Prostate gland (tissue), 2 donors: ENCODE data around the gene PRPH. TPM values are rescaled to one million over a fixed set of nuclear protein-coding genes. Genes with fewer than 3 reads are reported as not detected.
"Not testable (repeated sequence)": the region's sequence is repeated elsewhere in the genome, so short reads cannot be mapped to it uniquely, and the experiment has no call there.

Experiments used
- DNase-seq: peaks from one replicate; pipeline ENCODE4 v3.0.0-alpha.2; 2019; ENCODE audit warnings: low spot score
- H3K27ac ChIP-seq, 2 donors: fragments of 200-600 bp; sonication (generic); 2 replicates each; pipeline ENCODE4 v1.5.1; 2017 to 2019
- H3K27me3 ChIP-seq: fragments of 200-600 bp; sonication (generic); replicated peaks from 2 replicates; pipeline ENCODE4 v1.5.1; 2019; ENCODE audit not compliant: insufficient read depth
- H3K36me3 ChIP-seq, 2 donors: fragments of 200-600 bp; sonication (generic); 1 replicate in 1 of 2; 2 replicates in 1 of 2; pipeline versions ENCODE4 v1.5.1 to v1.8.1; 2017 to 2019
- H3K4me1 ChIP-seq: fragments of 200-600 bp; sonication (generic); replicated peaks from 2 replicates; pipeline ENCODE4 v1.5.1; 2019
- H3K4me3 ChIP-seq, 2 donors: fragments of 200-600 bp; sonication (generic); 2 replicates each; pipeline ENCODE4 v1.5.1; 2017 to 2019
- H3K9me3 ChIP-seq: fragments of 200-600 bp; sonication (generic); 2 replicates; pipeline ENCODE4 v1.5.1; 2017
- POLR2A ChIP-seq: fragments of 450-650 bp; IDR thresholded peaks from one replicate; pipeline ENCODE4 v1.6.1; 2016; ENCODE audit warnings: antibody characterized with exemption, mild to moderate bottlenecking
- POLR2AphosphoS5 ChIP-seq: sonication (generic); formaldehyde crosslinking; IDR thresholded peaks from one replicate; pipeline ENCODE4 v1.6.1; 2017; ENCODE audit warnings: antibody characterized with exemption
- WGBS: methylation state at CpG from one replicate; pipeline ENCODE4 v1.1.5; 2018; 5-methylcytosine and 5-hydroxymethylcytosine counted together
- intact Hi-C: fragments of 100-400 bp; cut with DNase I; formaldehyde crosslinking; loops from one replicate; pipeline ENCODE4 v1.14.2; 2022
- total RNA-seq, 2 donors: library from RNA; depleted of rRNA; stranded (reverse); fragments of >200 nt; gene quantifications; one replicate each; pipeline ENCODE4 v1.1.0, GENCODE V29; 2016
- TF ChIP-seq, protein P1 (sequence below), 4 experiments: fragments of 200-600 bp in 2 of 4; fragments of 450-650 bp in 2 of 4; sonication (generic) in 2 of 4; IDR thresholded peaks; 1 replicate in 3 of 4; 2 replicates in 1 of 4; pipeline ENCODE4 v1.5.1; 2016 to 2019; ENCODE audit warnings: antibody characterized with exemption in 4 of 4, mild to moderate bottlenecking in 2 of 4, moderate library complexity in 2 of 4

The PRPH gene
- total RNA-seq, result 10 to 100 TPM in 1 of 2 donors, 1 to 10 TPM in 1; 1.4 to 11.4 TPM

DNA sequence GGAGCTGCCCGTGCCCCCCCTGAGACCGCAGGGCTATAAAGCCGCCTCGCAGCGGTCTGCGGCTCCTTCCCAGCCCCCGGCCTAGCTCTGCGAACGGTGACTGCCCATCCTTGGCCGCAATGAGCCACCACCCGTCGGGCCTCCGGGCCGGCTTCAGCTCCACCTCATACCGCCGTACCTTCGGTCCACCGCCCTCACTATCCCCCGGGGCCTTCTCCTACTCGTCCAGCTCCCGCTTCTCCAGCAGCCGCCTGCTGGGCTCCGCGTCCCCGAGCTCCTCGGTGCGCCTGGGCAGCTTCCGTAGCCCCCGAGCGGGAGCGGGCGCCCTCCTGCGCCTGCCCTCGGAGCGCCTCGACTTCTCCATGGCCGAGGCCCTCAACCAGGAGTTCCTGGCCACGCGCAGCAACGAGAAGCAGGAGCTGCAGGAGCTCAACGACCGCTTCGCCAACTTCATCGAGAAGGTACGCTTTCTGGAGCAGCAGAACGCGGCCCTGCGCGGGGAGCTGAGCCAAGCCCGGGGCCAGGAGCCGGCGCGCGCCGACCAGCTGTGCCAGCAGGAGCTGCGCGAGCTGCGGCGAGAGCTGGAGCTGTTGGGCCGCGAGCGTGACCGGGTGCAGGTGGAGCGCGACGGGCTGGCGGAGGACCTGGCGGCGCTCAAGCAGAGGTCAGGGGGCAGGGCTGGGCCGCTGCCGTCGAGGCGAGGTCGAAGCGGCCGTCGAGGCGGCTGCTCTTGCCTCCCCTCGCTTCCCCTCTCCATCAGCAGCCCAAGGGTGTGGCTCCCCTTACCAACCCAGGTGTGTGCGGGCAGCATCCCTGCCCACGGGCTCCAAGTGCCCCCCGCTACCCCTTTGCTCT is at the start of gene PRPH:
Gene PRPH, plus strand, starts transcription at position 66 of the 855 bp plus-strand sequence. Its CDS starts 54 bp downstream, at position 120.
- Histone ChIP-seq H3K27me3 (peaks cover 21% of the 10 kb centered on the region), H3K9me3 (no peaks in the 10 kb centered on the region), H3K36me3 (no peaks in the 10 kb centered on the region), H3K27ac (no peak within 1 kb of the TSS), H3K4me1 (no peaks in the 10 kb centered on the region), H3K4me3 (no peak within 1 kb of the TSS)
- 20% methylated on average over 74 of the region's 82 CpGs for WGBS
- intact Hi-C loops, result loop anchor here (5.0 kb wide), 1 partner anchor 37 kb away; no protein-coding TSS in a partner anchor
- TF ChIP-seq POLR2A, result no peak
- TF ChIP-seq POLR2AphosphoS5, result no peak
- TF ChIP-seq, protein P1, sequence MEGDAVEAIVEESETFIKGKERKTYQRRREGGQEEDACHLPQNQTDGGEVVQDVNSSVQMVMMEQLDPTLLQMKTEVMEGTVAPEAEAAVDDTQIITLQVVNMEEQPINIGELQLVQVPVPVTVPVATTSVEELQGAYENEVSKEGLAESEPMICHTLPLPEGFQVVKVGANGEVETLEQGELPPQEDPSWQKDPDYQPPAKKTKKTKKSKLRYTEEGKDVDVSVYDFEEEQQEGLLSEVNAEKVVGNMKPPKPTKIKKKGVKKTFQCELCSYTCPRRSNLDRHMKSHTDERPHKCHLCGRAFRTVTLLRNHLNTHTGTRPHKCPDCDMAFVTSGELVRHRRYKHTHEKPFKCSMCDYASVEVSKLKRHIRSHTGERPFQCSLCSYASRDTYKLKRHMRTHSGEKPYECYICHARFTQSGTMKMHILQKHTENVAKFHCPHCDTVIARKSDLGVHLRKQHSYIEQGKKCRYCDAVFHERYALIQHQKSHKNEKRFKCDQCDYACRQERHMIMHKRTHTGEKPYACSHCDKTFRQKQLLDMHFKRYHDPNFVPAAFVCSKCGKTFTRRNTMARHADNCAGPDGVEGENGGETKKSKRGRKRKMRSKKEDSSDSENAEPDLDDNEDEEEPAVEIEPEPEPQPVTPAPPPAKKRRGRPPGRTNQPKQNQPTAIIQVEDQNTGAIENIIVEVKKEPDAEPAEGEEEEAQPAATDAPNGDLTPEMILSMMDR (IDR thresholded peaks at IDR 0.05), result no peak
- no peak for DNase-seq

DNA sequence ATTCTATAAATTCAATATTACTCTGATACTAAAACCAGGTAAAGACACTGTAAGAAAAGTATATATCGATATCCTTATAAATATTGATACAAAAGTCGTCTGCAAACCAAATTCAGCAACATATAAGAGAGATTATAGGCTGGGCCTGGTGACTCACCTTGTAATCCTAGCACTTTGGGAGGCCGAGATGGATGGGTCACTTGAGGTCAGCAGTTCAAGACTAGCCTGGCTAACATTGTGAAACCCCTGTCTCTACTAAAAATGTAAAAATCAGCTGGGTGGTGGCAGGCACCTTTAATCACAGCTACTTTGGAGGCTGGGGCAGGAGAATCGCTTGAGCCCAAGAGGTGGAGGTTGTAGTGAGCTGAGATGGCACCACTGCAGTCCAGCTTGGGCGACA is 43.6 kb upstream of the PRPH start:
- Histone ChIP-seq H3K4me1 (no peaks in the 10 kb centered on the region), H3K27ac (no peak overlapping the region), H3K27me3 (no peaks in the 10 kb centered on the region), H3K4me3 (no peak overlapping the region), H3K36me3 (no peaks in the 10 kb centered on the region), H3K9me3 (no peaks in the 10 kb centered on the region)
- intact Hi-C loops, result no loop called here
- TF ChIP-seq POLR2A (no peak), POLR2AphosphoS5 (no peak)
- TF ChIP-seq, protein P1 (IDR thresholded peaks at IDR 0.05), result no peak
- DNase-seq, result no peak
- 95% methylated on average over 5 of the region's 5 CpGs for WGBS

DNA sequence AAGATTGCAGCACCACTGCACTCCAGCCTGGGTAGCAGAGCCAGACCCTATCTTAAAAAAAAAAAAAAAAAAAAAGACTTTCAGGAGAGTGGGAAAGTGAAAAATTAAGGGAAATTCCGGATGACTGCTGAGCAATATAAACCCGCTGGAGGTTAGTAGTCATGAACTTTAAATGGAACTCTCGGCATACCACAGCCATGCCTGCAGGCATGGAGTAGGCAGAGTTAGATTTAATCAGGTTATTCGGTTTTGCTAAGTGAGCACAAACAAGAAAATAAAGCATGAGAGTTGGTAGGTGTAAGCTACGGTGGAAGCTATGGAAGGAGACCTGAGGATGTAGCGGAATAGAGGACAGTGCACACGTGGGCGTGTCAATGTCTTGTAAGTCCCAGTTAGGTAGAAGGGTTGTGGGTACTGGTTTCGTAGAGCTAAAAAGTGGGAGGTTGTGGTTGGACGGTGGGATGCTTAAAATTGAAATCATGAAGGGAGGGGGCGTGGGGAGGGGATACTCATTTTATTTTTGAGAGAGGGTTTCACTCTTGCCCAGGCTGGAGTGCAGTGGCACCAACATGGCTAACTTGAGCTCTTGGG is 41.8 kb upstream of the PRPH start:
- intact Hi-C loops, result no loop called here
- TF ChIP-seq, protein P1 (IDR thresholded peaks at IDR 0.05), result no peak
- TF ChIP-seq POLR2AphosphoS5 (no peak), POLR2A (no peak)
- Histone ChIP-seq H3K27me3 (no peaks in the 10 kb centered on the region), H3K36me3 (no peaks in the 10 kb centered on the region), H3K27ac (no peak overlapping the region), H3K4me3 (no peak overlapping the region), H3K9me3 (no peaks in the 10 kb centered on the region), H3K4me1 (no peaks in the 10 kb centered on the region)
- 76% methylated on average over 11 of the region's 11 CpGs for WGBS
- no peak for DNase-seq

DNA sequence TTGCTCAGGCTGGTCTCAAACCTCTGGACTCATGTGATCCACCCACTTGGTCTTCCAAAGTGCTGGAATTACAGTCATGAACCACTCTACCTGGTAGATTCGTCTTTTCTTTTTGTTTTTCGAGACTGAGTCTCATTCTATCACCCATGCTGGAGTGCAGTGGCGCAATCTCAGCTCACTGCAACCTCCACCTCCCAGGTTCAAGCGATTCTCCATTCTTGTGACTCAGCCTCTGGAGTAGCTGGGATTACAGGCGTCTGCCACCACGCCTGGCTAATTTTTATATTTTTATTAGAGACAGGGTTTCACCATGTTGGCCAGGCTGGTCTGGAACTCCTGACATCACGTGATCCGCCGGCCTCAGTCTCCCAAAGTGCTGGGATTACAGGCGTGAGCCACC is 39.5 kb upstream of the PRPH start:
- H3K27ac ChIP-seq, H3K4me3 ChIP-seq, intact Hi-C loops, H3K4me1 ChIP-seq, H3K27me3 ChIP-seq, DNase-seq, H3K9me3 ChIP-seq, H3K36me3 ChIP-seq: not testable (repeated sequence)
- 96% methylated on average over 10 of the region's 10 CpGs for WGBS

DNA sequence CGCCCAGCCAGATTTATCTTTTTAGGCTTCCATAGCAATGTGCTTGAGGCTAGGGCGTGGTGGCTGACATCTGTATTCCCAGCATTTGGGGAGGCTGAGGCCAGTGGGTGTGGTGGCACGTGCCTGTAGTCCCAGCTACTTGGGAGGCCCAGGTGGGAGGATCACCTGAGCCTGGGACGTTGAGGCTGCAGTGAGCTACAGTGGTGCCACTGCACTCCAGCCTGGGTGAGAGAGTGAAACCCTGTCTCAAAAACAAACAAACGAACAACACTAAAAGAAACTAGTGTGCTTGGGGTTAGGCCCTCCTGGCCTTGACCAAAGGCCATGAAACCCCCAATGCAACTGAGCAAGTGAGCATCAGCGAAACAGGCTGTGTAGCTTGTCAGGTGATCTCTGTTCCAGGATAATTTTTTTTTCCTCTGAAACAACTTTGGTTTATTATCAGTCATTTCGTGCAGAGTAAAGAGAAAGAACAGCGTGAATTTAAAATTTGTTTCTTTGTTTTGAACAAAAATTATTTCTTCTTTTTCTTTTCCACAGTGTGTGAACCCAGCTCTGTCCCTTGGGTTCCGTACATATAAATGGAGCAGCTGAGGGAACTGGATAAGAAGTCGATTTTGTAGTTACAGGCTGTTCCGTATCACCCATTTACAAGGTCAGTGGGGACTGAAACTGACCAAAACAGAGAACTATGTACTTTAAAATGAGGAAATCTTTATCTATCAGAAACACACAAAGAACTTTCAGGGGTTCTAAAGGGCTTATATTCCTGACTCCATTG is 38.9 kb upstream of the PRPH start:
- DNase-seq, result no peak
- Histone ChIP-seq H3K36me3 (no peaks in the 10 kb centered on the region), H3K27ac (no peak overlapping the region), H3K4me1 (no peaks in the 10 kb centered on the region), H3K27me3 (no peaks in the 10 kb centered on the region), H3K9me3 (no peaks in the 10 kb centered on the region), H3K4me3 (no peak overlapping the region)
- TF ChIP-seq, protein P1 (IDR thresholded peaks at IDR 0.05), result no peak
- TF ChIP-seq POLR2AphosphoS5, result no peak
- TF ChIP-seq POLR2A, result no peak
- intact Hi-C loops, result no loop called here
- WGBS, result 78% methylated on average over 11 of the region's 11 CpGs

DNA sequence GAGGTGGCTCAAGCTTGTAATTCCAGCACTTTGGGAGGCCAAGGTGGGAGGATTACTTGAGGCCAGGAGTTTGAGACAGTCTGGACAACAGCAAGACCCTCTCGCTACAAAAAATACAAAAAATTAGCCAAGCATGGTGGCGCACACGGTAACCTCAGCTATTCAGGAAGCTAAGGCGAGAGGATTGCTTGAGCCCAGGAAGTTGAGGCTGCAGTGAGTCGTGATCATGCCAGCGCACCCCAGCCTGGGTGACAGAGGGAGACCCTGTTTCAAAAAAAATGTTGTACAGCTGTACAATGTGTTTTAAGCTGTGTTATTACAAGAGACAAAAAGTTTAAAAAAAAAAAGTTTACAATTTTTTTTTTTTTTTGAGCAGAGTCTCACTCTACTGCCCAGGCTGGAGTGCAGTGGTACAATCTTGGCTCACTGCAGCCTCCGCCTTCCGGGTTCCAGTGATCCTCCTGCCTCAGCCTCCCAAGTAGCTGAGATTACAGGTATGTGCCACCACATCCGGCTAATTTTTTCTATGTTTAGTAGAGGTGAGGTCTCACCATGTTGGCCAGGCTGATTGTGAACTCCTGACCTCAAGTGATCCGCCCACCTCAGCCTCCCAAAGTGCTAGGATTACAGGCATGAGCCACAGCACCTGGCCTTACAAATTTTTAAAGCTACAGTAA is 37.3 kb upstream of the PRPH start:
- H3K27ac ChIP-seq, H3K27me3 ChIP-seq, H3K4me1 ChIP-seq, H3K4me3 ChIP-seq, H3K9me3 ChIP-seq, DNase-seq, intact Hi-C loops, H3K36me3 ChIP-seq: not testable (repeated sequence)
- WGBS, result 91% methylated on average over 10 of the region's 10 CpGs
